ENCODE data around the gene TRIM29.

GRCh38 chr11:120185706-120186455 is 48.0 kb upstream of the TRIM29 start:
- TF ChIP-seq POLR2AphosphoS5 (IDR thresholded peaks at IDR 0.05; ENCODE audit: insufficient read depth in 1 of 2, low read depth in 1 of 2) (no peak), POLR2A (IDR thresholded peaks at IDR 0.05) (no peak), CTCF (IDR thresholded peaks at IDR 0.05) (no peak)
